ENCODE results near the gene TEAD1.

The TEAD1 gene

GRCh38 chr11:12888525-12889158 lies 214.4 kb downstream of the TEAD1 start:
- DNase-seq: peak in 51 of 58 donors; percentile 9 to 87 (median 45)

DNA sequence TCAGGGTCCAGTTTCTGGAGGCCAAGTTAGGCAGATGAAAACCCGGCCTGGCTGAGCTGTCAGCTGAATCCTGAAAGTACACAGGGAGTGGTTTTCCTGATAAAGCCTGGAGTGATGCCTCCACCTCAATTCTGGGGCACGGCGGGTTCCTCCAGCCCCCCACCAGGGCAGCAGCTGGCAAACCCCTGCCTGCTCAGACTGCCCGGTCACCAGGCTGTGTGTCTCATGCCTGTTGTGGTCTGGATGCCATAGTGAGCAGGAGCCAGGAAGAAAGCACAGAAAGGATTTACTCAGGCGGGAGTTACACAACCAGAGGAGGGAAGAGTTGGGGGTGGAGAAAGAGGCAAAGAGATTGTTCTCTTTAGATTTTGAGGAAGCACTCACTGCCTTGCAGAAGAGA lies 215.0 kb downstream of the TEAD1 start:
- peak in 4 of 58 donors; percentile 4 to 59 (median 21) for DNase-seq

DNA sequence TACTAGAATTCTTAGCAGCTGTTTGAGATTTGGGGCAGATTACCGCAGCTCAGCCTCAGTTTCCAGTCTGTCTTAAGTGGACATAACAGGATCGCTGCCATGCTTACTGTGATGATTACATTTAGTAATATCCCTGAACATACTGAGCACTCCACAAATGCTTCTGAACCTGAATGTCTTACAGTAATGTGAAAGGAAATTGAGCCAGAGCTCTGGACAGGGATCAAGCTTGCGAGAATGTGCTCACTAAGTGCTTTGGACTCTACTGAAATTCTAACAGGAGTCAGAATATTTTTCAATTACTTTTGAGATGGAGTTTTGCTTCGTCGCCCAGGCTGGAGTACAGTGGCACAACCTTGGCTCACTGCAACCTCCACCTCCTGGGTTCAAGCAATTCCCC lies 216.3 kb downstream of the TEAD1 start:
- no peak for DNase-seq

DNA sequence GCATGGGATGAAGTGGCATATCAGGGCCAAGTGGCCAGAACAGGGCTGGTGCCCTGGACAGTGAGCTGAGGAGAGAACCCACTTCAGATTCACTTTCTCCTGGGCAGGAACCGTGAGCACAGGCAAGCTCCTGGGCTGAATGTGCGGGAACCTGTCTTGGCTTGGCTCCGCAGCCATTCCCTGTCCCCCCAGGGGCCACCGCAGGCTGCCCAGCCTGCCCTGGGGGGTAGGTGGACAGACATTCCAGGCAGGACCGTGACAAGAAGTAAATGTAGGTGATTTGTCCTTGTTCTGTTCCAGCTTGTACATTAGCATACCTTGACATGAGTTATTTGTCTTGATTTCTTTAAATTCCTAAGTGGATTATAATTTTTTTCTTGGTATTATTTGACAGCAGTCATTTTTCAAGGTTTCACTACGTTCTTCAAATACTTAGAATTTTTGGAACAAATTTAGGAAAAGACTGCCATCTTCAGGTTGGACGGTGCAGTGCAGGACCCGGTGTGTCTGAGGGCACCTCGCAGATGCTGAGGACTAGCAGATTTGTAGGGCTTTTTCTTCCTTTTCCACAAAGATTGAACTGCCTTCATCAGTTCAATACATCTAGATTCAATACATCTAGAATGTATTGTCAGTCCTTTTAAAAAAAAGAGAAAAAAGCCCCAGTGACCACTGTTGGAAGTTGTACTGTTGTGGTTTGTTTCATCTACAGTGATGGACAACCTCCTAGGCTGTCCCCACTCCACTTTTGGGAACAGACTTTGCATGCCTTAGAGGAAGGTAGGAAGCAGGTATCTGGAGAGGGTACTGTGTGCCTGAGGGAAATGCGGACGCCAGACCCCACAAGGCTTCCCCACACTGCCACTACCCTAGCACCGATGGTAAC lies 219.8 kb downstream of the TEAD1 start:
- peak in 39 of 58 donors; percentile 6 to 78 (median 26) for DNase-seq

GRCh38 chr11:12897390-12897789 lies 223.2 kb downstream of the TEAD1 start:
- DNase-seq: peak in 26 of 58 donors; percentile 7 to 75 (median 28)

GRCh38 chr11:12897867-12898266 lies 223.6 kb downstream of the TEAD1 start:
- DNase-seq: no peak

GRCh38 chr11:12900496-12900895 lies 226.3 kb downstream of the TEAD1 start:
- DNase-seq: no peak

DNA sequence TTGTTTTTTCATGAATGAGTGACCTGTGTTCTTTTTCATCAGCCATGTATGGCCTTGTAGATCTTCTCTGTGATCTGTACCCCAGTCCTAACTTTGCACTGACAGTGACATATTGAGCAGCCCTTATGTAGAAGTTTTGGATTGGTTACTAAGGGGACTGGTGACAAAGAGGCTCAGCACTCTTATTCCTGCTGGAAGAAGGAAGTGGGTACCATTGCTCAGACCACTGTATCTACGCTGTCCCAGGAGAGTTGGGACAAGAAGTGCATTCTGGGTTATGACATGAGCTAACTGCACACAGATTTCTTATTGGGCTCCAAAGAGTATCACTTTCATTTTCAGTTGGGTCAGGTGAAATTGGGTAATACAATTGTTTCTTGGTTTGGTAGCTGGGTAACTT lies 227.1 kb downstream of the TEAD1 start:
- DNase-seq: no peak

DNA sequence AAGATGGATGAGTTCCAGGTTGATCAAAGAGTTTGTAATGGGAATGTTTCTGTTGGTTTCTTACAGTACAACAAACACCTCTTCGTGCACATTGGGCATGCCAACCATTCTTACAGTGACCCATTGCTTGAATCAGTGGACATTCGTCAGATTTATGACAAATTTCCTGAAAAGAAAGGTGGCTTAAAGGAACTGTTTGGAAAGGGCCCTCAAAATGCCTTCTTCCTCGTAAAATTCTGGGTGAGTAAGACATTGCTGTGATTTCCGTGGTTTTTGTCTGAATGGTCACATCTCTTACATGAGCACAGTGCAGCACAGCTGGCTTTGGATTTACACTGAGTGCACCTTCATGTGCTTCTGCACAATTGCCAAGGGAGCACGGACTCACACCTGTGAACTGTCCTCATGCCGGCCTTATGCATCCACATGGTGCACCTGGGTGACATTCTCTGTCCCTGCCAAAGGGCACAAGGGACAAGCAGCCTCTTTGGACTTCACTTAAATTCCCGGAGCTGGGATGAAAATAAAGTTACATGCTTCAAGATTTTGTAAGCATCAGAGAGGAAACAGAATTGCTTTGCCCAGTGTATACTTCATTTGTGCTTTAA lies 227.8 kb downstream of the TEAD1 start:
- no peak for DNase-seq

DNA sequence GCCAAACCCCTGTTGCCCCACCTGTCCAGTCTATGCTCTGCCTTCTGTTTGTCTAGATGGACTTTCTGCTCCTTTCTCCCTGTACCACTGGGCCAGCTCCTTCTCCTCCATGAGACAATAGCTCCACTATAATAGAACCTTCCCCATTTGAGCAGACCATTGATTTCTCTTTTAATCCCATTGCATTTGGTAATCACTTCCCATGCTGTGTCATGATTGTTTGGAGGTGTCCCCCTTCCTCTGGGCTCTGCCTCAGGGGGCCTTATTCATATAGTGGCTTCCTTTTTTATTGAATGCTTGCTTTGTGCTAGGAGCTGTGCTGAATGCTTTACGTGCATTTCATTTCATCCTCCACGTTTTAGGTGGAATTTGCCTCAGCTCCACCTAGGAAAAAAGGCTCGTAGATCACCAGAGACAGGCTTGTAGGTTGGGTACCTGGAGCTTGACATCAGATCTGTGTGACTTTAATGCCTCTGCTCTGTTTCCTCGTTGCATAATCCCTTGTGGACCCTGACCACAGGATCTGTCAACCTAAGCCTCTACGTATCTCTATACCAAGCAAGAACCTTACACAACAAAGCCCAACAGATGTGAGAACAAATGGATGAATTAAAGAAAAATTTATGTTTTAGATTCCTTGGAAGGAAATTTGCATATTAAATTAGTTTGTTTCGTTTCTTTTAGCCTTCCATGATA lies 228.7 kb downstream of the TEAD1 start:
- DNase-seq: no peak

- no peak for DNase-seq
Observed at GRCh38 chr11:12905435-12905834, 231.2 kb downstream of the TEAD1 start.

GRCh38 chr11:12906501-12906900 lies 232.3 kb downstream of the TEAD1 start:
- DNase-seq: no peak

DNA sequence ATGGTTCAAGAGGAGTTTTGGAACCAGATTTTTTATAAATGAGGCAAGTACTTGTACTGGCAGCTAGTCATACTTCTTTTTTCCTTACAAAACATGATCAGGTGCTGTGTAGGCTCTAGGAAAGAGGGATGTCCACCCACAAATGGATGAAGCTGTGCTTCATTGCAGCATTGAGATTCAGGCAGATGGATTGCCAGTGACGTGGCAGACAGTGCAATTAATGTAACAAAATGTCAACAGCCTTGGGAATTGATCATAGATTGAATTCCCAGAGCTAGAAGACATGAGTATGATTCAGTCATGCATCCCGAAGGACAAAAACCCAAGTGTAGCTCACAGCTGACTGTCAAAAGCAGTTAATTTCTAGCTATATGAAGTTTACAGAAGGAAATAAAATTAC lies 235.7 kb downstream of the TEAD1 start:
- peak in 7 of 58 donors; percentile 2 to 38 (median 8) for DNase-seq

GRCh38 chr11:12914400-12914912 lies 240.2 kb downstream of the TEAD1 start:
- DNase-seq: peak; percentile 16 to 93 (median 83)

DNA sequence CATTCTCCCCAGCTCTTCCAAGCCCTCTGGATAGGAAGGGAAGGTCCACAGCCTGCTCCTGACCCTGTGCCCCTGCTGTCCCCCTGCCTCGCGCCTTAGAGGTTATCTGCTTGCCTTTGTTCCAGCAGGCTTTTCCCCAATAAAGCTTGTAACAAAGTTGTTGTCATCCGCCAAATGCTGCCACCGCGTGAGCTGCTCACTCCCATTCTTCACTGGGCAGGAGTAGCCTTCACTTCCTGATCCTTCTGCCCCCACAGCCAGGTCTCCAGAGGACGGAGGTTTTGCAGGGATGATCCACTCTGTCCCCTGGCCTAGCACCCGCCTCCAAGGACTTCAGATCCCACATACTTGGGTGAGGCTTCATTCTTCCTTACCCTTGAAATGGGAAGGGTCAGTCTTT lies 240.9 kb downstream of the TEAD1 start:
- peak in 2 of 58 donors; percentile 9 to 11 for DNase-seq

- DNase-seq: no peak
Observed at GRCh38 chr11:12917822-12918221, 243.6 kb downstream of the TEAD1 start.

GRCh38 chr11:12918667-12919066 lies 244.4 kb downstream of the TEAD1 start:
- DNase-seq: no peak

GRCh38 chr11:12922418-12922817 lies 248.2 kb downstream of the TEAD1 start:
- no peak for DNase-seq

DNA sequence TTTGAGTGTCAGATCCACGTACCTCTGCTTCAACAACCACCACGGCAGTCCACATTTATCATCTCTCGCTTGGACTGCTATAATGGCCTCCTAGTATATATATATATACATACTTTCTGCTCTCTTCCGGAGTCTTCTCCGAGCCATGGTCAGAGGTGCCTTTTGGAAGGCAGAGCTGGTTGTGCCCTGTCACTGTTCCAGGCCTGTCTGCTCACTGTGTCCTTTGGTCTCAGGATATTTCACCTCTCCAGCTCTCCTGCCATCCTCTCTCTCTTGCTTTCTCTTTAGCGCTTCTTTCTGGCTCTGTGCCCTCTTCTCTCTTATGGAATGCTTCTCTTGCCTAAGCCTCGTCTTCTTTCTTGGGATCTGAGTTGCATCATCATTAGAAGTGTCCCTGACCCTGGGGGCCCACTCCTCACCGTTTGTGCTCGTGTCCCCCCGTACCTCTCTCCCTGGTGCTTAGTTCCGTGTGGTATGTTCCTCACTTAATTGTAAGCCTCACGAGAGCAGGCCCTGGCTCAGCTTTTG lies 248.8 kb downstream of the TEAD1 start:
- DNase-seq: no peak

DNA sequence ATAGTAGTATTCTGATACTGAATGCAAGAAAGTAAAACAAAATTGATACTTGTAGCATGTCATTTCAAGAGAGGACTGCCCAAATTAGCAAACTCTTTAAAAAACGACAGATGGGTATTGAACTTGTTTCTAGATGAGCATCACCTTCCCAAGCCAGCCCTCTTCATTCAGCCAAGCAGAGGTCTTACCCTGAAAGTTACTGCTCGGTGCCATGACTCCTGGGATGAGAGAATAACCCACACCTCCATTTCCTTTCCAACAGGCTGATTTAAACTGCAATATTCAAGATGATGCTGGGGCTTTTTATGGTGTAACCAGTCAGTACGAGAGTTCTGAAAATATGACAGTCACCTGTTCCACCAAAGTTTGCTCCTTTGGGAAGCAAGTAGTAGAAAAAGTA lies 250.4 kb downstream of the TEAD1 start:
- DNase-seq: no peak

GRCh38 chr11:12925520-12925919 lies 251.3 kb downstream of the TEAD1 start:
- DNase-seq: no peak
